Spinal cord (tissue), 4 donors: ENCODE data around the gene NPEPPS. TPM values are rescaled to one million over a fixed set of nuclear protein-coding genes. Genes with fewer than 3 reads are reported as not detected.

Experiments used
- polyA plus RNA-seq, 2 donors: library from polyadenylated mRNA; unstranded; fragments of 120-200 nt; gene quantifications; one replicate each; pipeline ENCODE4 v1.2.1, GENCODE V29; 2013; ENCODE audit not compliant: insufficient read length in 2 of 2
- small RNA-seq: library from RNA; depleted of rRNA; stranded (forward); fragments of <200 nt; gene quantifications from one replicate; pipeline ENCODE3, GENCODE V24; 2014; ENCODE audit warnings: low replicate concordance
- total RNA-seq, 2 donors: library from RNA; depleted of rRNA in 1 of 2; stranded (reverse); fragments of 120-200 nt in 1 of 2; fragments of >200 nt in 1 of 2; gene quantifications; one replicate each; pipeline versions ENCODE4 v1.2.3 to v1.2.4, GENCODE V29; 2013 to 2014

NPEPPS gene
- total and polyA plus RNA-seq, 4 donors: 111 to 195 (median 186) TPM

Small RNAs within 50 kb of the gene (small RNA-seq; reads per million reads assigned to genes)
- gene RF00019: not detected

Other genes starting within 250 kb of the NPEPPS start
- gene EFCAB13, start 207.2 kb upstream of the NPEPPS start, total RNA-seq: 10 to 100 TPM in 1 of 2 donors, 1 to 10 TPM in 1; 7.3 to 11.8 TPM
- gene EFCAB13, start 207.2 kb upstream of the NPEPPS start, polyA plus RNA-seq: 1 to 10 TPM; 3.7 to 7.0 TPM
- gene KPNB1, start 118.8 kb downstream of the NPEPPS start, total RNA-seq: 100 to 1,000 TPM; 165 to 185 TPM
- gene KPNB1, start 118.8 kb downstream of the NPEPPS start, polyA plus RNA-seq: 100 to 1,000 TPM; 152 to 164 TPM
- 10 to 100 TPM; 10.4 to 11.5 TPM for gene TBKBP1, start 163.1 kb downstream of the NPEPPS start, total RNA-seq
- 10 to 100 TPM; 46.2 to 62.8 TPM for gene TBKBP1, start 163.1 kb downstream of the NPEPPS start, polyA plus RNA-seq
- under 1 TPM; 0.17 to 0.20 TPM for gene TBX21, start 202.1 kb downstream of the NPEPPS start, total RNA-seq
- under 1 TPM; 0.32 to 0.36 TPM for gene TBX21, start 202.1 kb downstream of the NPEPPS start, polyA plus RNA-seq